ENCODE data around the gene CD93.

CD93 gene

GRCh38 chr20:23052904-23053303, 33.2 kb downstream of the CD93 start:
- Histone ChIP-seq H3K9me3 (no peaks in the 10 kb centered on the region), H3K27me3 (no peaks in the 10 kb centered on the region), H3K36me3 (no peaks in the 10 kb centered on the region), H3K27ac (no peak overlapping the region), H3K4me1 (peaks cover 0 to 30% (median 16%) of the 10 kb centered on the region in 4 donors), H3K4me3 (no peak overlapping the region)
- DNase-seq = no peak
- TF ChIP-seq, protein P1, sequence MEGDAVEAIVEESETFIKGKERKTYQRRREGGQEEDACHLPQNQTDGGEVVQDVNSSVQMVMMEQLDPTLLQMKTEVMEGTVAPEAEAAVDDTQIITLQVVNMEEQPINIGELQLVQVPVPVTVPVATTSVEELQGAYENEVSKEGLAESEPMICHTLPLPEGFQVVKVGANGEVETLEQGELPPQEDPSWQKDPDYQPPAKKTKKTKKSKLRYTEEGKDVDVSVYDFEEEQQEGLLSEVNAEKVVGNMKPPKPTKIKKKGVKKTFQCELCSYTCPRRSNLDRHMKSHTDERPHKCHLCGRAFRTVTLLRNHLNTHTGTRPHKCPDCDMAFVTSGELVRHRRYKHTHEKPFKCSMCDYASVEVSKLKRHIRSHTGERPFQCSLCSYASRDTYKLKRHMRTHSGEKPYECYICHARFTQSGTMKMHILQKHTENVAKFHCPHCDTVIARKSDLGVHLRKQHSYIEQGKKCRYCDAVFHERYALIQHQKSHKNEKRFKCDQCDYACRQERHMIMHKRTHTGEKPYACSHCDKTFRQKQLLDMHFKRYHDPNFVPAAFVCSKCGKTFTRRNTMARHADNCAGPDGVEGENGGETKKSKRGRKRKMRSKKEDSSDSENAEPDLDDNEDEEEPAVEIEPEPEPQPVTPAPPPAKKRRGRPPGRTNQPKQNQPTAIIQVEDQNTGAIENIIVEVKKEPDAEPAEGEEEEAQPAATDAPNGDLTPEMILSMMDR (IDR thresholded peaks at IDR 0.05) = no peak
- intact Hi-C loops (cut with DNase I; ENCODE audit: low total_unique reads) = loop anchor here (5.0 to 10.0 kb wide), 3 partner anchors 89 to 351 kb away; no protein-coding TSS in a partner anchor

DNA sequence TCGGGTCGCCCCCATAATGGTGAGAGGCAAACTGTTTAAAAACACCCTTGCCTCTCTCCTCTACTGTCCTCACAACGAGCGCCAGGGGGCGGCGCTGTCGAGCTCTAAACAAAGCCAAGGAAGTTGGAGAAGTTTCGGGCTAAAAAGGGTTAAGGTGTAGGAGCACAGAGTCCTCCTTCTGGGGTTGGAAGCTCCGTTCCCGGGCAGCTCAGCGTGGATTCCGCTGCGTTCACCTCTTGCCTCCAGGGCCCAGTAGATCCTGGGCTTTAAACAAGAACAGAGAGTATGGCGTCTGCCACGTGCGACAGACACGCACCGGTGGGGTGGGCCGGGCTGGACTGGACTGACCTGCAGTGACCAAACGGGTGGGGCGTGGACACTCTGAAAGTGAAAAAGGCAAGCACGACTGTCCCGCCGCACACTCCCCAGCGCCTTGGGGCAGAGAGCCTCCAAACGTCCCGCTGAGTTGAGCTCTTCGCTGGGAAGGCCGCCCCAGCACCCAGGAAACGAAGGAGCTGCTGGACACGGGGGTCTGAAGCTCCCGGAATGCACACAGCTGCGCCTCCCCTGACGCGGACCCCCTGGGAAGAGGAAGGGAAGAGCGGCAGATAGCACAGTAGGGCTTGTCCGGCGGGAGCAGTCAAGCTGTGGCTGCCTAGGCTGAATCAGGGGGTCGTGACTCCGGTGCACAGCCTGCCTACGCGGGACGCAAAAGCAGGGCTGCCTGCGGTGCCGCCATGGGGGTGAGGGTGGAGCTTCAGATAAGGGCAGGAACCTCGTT, 35.1 kb downstream of the CD93 start:
- H3K9me3 ChIP-seq = no peaks in the 10 kb centered on the region
- H3K27me3 ChIP-seq = no peaks in the 10 kb centered on the region
- no peaks in the 10 kb centered on the region for H3K36me3 ChIP-seq
- DNase-seq = peak; percentile 87 to 93
- TF ChIP-seq, protein P1 (IDR thresholded peaks at IDR 0.05) = peak; percentile 74 to 75
- H3K4me3 ChIP-seq = peak overlapping the region; percentile 63 to 82
- intact Hi-C loops (cut with DNase I; ENCODE audit: low total_unique reads) = loop anchor here (5.0 to 10.0 kb wide), 3 partner anchors 91 to 349 kb away; no protein-coding TSS in a partner anchor
- H3K27ac ChIP-seq = peak overlapping the region; percentile 88 to 97
- peaks cover 0 to 46% (median 35%) of the 10 kb centered on the region in 4 donors for H3K4me1 ChIP-seq

GRCh38 chr20:23050076-23050838, 35.9 kb downstream of the CD93 start:
- no peaks in the 10 kb centered on the region for H3K36me3 ChIP-seq
- H3K4me3 ChIP-seq = peak overlapping the region; percentile 63 to 82
- intact Hi-C loops (cut with DNase I; ENCODE audit: low total_unique reads) = loop anchor here (5.0 to 10.0 kb wide), 3 partner anchors 92 to 348 kb away; no protein-coding TSS in a partner anchor
- H3K27me3 ChIP-seq = no peaks in the 10 kb centered on the region
- TF ChIP-seq, protein P1 (IDR thresholded peaks at IDR 0.05) = no peak
- H3K27ac ChIP-seq = peak overlapping the region; percentile 88 to 97
- H3K4me1 ChIP-seq = peaks cover 0 to 52% (median 39%) of the 10 kb centered on the region in 4 donors
- no peaks in the 10 kb centered on the region for H3K9me3 ChIP-seq
- peak; percentile 53 to 83 for DNase-seq

GRCh38 chr20:23049201-23050075, 36.7 kb downstream of the CD93 start, which contains the start of gene THBD:
TSS of gene THBD (minus strand) at chr20:23049672. CDS start at chr20:23049504, 168 bp downstream.
- peaks cover 0 to 57% (median 43%) of the 10 kb centered on the region in 4 donors for H3K4me1 ChIP-seq
- DNase-seq = peak; percentile 88 to 94

More at GRCh38 chr20:23049201-23050075, 36.7 kb downstream of the CD93 start, which contains the start of gene THBD:
- Histone ChIP-seq H3K27me3 (no peaks in the 10 kb centered on the region), H3K36me3 (no peaks in the 10 kb centered on the region), H3K27ac (peak within 1 kb of the TSS; percentile 88 to 97), H3K9me3 (no peaks in the 10 kb centered on the region), H3K4me3 (peak within 1 kb of the TSS; percentile 63 to 82)
- TF ChIP-seq, protein P1 (IDR thresholded peaks at IDR 0.05) = no peak
- intact Hi-C loops (cut with DNase I; ENCODE audit: low total_unique reads) = loop anchor here (5.0 to 10.0 kb wide), 6 partner anchors 93 to 573 kb away; no protein-coding TSS in a partner anchor
